GM12873 (cell line): ENCODE measurements around the gene CAPZB.

Experiments
- CTCF ChIP-seq: IDR thresholded peaks from 2 replicates; pipeline ENCODE4 v1.5.1; 2012; ENCODE audit warnings: low read depth, mild to moderate bottlenecking, moderate library complexity, low read length, control low read depth; ENCODE audit not compliant: insufficient read depth; ENCODE audit errors: missing control alignments

Gene CAPZB

GRCh38 chr1:19420606-19421005 is 64.7 kb downstream of the CAPZB start:
- TF ChIP-seq CTCF = no peak

GRCh38 chr1:19419691-19420090 is 65.6 kb downstream of the CAPZB start:
- TF ChIP-seq CTCF = no peak

GRCh38 chr1:19418503-19418971 is 66.8 kb downstream of the CAPZB start:
- TF ChIP-seq CTCF = no peak

- no peak for TF ChIP-seq CTCF
Measured at GRCh38 chr1:19416921-19417470, 68.3 kb downstream of the CAPZB start.

- no peak for TF ChIP-seq CTCF
Measured at GRCh38 chr1:19416145-19416544, 69.2 kb downstream of the CAPZB start.

GRCh38 chr1:19414515-19415121 is 70.7 kb downstream of the CAPZB start:
- TF ChIP-seq CTCF = no peak

- no peak for TF ChIP-seq CTCF
Measured at GRCh38 chr1:19413999-19414398, 71.3 kb downstream of the CAPZB start.
